ENCODE measurements around the gene SALL2. TPM values are rescaled to one million over a fixed set of nuclear protein-coding genes. Genes with fewer than 3 reads are reported as not detected.

The SALL2 gene
- total and polyA plus RNA-seq, 2 of the 8 experiments (the other 6 are each of a cell fraction or from before 2014, with no cell fraction given): 310 to 360 TPM

DNA sequence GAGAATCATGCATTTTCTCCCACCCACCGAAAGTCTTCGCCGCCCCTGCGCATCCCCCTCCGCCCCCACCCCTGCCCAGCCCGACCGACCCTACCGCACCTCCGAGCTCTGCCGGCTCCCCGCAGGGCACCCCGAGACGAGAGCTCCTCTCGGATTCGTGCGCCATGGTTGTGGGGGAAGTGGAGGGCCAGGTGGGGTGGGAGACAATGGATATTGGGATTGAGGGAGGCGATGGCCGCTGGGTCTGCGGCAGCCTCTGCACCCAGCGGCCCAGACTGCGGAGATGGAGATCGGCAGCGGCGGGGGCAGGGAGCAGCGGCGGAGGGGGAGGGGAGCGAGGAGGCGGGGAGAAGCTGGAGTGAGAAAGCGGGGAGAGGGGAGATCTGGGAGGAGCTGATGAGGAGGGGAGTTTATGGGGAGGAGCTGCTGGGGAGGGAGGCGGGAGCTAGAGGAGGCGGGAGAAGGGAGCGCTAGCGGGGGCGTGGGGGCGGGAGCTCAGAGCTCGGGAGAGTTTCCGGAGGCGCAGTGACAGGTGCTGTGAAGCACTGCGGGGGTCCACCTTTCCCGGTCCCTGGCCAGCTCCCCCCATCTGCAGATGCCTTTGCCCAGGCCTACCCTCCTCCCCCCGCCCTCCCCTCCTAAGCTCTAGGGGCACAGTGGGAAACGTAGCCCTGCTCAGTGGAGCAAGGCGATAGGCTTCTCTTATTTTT is at the start of gene SALL2 (continued):
- no peak for TF ChIP-seq ZNF274 (IDR thresholded peaks at IDR 0.05; ENCODE audit: borderline replicate concordance, extremely low read depth, low read length)
- no peak for TF ChIP-seq SUZ12 (IDR thresholded peaks at IDR 0.05; ENCODE audit: low read length)
- TF ChIP-seq TAF7 (optimal IDR thresholded peaks at IDR 0.05; ENCODE audit: borderline replicate concordance, low read depth, low read length): peak; percentile 37
- TF ChIP-seq KDM1A (IDR thresholded peaks at IDR 0.05; ENCODE audit: borderline replicate concordance, low read length): peak; percentile 39; the same call in 1 of the 2 replicates
- TF ChIP-seq POU5F1 (IDR thresholded peaks at IDR 0.05; ENCODE audit: low read depth, low read length): no peak
- TF ChIP-seq SP1 (IDR thresholded peaks at IDR 0.05; ENCODE audit: low read depth, low read length): peak; percentile 91
- TF ChIP-seq RFX5 (IDR thresholded peaks at IDR 0.05; ENCODE audit: borderline replicate concordance, low read depth, low read length): no peak
- no peak for TF ChIP-seq NRF1 (IDR thresholded peaks at IDR 0.05; ENCODE audit: low read depth, low read length)
- no peak for TF ChIP-seq FOSL1 (IDR thresholded peaks at IDR 0.05; ENCODE audit: insufficient read depth, low read depth, low read length)
- no peak for TF ChIP-seq CBX5 (IDR thresholded peaks at IDR 0.05; ENCODE audit: low read depth, low read length)
- TF ChIP-seq, protein P1, sequence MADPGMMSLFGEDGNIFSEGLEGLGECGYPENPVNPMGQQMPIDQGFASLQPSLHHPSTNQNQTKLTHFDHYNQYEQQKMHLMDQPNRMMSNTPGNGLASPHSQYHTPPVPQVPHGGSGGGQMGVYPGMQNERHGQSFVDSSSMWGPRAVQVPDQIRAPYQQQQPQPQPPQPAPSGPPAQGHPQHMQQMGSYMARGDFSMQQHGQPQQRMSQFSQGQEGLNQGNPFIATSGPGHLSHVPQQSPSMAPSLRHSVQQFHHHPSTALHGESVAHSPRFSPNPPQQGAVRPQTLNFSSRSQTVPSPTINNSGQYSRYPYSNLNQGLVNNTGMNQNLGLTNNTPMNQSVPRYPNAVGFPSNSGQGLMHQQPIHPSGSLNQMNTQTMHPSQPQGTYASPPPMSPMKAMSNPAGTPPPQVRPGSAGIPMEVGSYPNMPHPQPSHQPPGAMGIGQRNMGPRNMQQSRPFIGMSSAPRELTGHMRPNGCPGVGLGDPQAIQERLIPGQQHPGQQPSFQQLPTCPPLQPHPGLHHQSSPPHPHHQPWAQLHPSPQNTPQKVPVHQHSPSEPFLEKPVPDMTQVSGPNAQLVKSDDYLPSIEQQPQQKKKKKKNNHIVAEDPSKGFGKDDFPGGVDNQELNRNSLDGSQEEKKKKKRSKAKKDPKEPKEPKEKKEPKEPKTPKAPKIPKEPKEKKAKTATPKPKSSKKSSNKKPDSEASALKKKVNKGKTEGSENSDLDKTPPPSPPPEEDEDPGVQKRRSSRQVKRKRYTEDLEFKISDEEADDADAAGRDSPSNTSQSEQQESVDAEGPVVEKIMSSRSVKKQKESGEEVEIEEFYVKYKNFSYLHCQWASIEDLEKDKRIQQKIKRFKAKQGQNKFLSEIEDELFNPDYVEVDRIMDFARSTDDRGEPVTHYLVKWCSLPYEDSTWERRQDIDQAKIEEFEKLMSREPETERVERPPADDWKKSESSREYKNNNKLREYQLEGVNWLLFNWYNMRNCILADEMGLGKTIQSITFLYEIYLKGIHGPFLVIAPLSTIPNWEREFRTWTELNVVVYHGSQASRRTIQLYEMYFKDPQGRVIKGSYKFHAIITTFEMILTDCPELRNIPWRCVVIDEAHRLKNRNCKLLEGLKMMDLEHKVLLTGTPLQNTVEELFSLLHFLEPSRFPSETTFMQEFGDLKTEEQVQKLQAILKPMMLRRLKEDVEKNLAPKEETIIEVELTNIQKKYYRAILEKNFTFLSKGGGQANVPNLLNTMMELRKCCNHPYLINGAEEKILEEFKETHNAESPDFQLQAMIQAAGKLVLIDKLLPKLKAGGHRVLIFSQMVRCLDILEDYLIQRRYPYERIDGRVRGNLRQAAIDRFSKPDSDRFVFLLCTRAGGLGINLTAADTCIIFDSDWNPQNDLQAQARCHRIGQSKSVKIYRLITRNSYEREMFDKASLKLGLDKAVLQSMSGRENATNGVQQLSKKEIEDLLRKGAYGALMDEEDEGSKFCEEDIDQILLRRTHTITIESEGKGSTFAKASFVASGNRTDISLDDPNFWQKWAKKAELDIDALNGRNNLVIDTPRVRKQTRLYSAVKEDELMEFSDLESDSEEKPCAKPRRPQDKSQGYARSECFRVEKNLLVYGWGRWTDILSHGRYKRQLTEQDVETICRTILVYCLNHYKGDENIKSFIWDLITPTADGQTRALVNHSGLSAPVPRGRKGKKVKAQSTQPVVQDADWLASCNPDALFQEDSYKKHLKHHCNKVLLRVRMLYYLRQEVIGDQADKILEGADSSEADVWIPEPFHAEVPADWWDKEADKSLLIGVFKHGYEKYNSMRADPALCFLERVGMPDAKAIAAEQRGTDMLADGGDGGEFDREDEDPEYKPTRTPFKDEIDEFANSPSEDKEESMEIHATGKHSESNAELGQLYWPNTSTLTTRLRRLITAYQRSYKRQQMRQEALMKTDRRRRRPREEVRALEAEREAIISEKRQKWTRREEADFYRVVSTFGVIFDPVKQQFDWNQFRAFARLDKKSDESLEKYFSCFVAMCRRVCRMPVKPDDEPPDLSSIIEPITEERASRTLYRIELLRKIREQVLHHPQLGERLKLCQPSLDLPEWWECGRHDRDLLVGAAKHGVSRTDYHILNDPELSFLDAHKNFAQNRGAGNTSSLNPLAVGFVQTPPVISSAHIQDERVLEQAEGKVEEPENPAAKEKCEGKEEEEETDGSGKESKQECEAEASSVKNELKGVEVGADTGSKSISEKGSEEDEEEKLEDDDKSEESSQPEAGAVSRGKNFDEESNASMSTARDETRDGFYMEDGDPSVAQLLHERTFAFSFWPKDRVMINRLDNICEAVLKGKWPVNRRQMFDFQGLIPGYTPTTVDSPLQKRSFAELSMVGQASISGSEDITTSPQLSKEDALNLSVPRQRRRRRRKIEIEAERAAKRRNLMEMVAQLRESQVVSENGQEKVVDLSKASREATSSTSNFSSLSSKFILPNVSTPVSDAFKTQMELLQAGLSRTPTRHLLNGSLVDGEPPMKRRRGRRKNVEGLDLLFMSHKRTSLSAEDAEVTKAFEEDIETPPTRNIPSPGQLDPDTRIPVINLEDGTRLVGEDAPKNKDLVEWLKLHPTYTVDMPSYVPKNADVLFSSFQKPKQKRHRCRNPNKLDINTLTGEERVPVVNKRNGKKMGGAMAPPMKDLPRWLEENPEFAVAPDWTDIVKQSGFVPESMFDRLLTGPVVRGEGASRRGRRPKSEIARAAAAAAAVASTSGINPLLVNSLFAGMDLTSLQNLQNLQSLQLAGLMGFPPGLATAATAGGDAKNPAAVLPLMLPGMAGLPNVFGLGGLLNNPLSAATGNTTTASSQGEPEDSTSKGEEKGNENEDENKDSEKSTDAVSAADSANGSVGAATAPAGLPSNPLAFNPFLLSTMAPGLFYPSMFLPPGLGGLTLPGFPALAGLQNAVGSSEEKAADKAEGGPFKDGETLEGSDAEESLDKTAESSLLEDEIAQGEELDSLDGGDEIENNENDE (IDR thresholded peaks at IDR 0.05; ENCODE audit: insufficient replicate concordance, low read length): no peak
